ENCODE data around the gene SLC13A4.

GRCh38 chr7:135715673-135716072 is 12.3 kb downstream of the SLC13A4 start:
- TF ChIP-seq EZH2phosphoT487 (IDR thresholded peaks at IDR 0.05; ENCODE audit: borderline replicate concordance, low read depth, low read length): no peak
- TF ChIP-seq CTCF (conservative IDR thresholded peaks at IDR 0.05; ENCODE audit: low read length): no peak

All from OCI-LY7 (cell line).